ENCODE measurements around the gene STK33. TPM values are rescaled to one million over a fixed set of nuclear protein-coding genes. Genes with fewer than 3 reads are reported as not detected.

Gene STK33
- total and polyA plus RNA-seq, 4 experiments from 2014 or later, result not detected

GRCh38 chr11:8523396-8523795 lies 70.6 kb downstream of the STK33 start:
- Histone ChIP-seq H3K27me3 (ENCODE audit: insufficient read depth, low read length) (no peaks in the 10 kb centered on the region), H3K4me3 (ENCODE audit: low read length in 2 of 2) (no peak overlapping the region), H3K4me1 (ENCODE audit: insufficient read depth, low read length) (no peaks in the 10 kb centered on the region), H3K27ac (ENCODE audit: low read depth, low read length) (no peak overlapping the region), H3K36me3 (ENCODE audit: insufficient read depth, low read length) (no peaks in the 10 kb centered on the region), H3K9me3 (ENCODE audit: control insufficient read depth in 1 of 2, low read length in 2 of 2) (no peaks in the 10 kb centered on the region)
- H3K36me3 Mint-ChIP-seq, result no peaks in the 10 kb centered on the region
- no peak overlapping the region for H3K27ac Mint-ChIP-seq
- H3K9me3 Mint-ChIP-seq, result peaks cover 0 to 13% (median 5%) of the 10 kb centered on the region in 8 donors
- CTCF ChIA-PET (ENCODE audit: partially characterized antibody), result no interaction called here
- no peak for DNase-seq
- POLR2A ChIA-PET (ENCODE audit: partially characterized antibody), result no interaction called here
- intact Hi-C loops (cut with micrococcal nuclease), result no loop called here
- peaks cover 2 to 4% of the 10 kb centered on the region in 2 donors for H3K27me3 Mint-ChIP-seq
- no peaks in the 10 kb centered on the region for H3K4me1 Mint-ChIP-seq
- H3K4me3 Mint-ChIP-seq, result no peak overlapping the region

GRCh38 chr11:8512547-8512946 lies 81.5 kb downstream of the STK33 start:
- peaks cover 0 to 14% (median 8%) of the 10 kb centered on the region in 8 donors for H3K9me3 Mint-ChIP-seq
- no peak for DNase-seq
- no peaks in the 10 kb centered on the region for H3K9me3 ChIP-seq (ENCODE audit: control insufficient read depth in 1 of 2, low read length in 2 of 2)
- intact Hi-C loops (cut with micrococcal nuclease), result no loop called here
- POLR2A ChIA-PET (ENCODE audit: partially characterized antibody), result no interaction called here
- no peaks in the 10 kb centered on the region for H3K4me1 Mint-ChIP-seq
- H3K27ac Mint-ChIP-seq, result no peak overlapping the region
- no peaks in the 10 kb centered on the region for H3K4me1 ChIP-seq (ENCODE audit: insufficient read depth, low read length)
- CTCF ChIA-PET (ENCODE audit: partially characterized antibody), result no interaction called here
- H3K27ac ChIP-seq (ENCODE audit: low read depth, low read length), result no peak overlapping the region
- H3K4me3 ChIP-seq (ENCODE audit: low read length in 2 of 2), result no peak overlapping the region
- H3K36me3 ChIP-seq (ENCODE audit: insufficient read depth, low read length), result no peaks in the 10 kb centered on the region
- H3K36me3 Mint-ChIP-seq, result peaks cover 0 to 3% of the 10 kb centered on the region in 2 donors
- H3K4me3 Mint-ChIP-seq, result no peak overlapping the region
- H3K27me3 Mint-ChIP-seq, result peaks cover 10 to 11% of the 10 kb centered on the region in 2 donors
- no peaks in the 10 kb centered on the region for H3K27me3 ChIP-seq (ENCODE audit: insufficient read depth, low read length)

GRCh38 chr11:8503910-8504364 lies 90.1 kb downstream of the STK33 start:
- no peak overlapping the region for H3K27ac Mint-ChIP-seq
- Histone ChIP-seq H3K27me3 (ENCODE audit: insufficient read depth, low read length) (no peaks in the 10 kb centered on the region), H3K4me3 (ENCODE audit: low read length in 2 of 2) (no peak overlapping the region), H3K9me3 (ENCODE audit: control insufficient read depth in 1 of 2, low read length in 2 of 2) (no peaks in the 10 kb centered on the region), H3K36me3 (ENCODE audit: insufficient read depth, low read length) (no peaks in the 10 kb centered on the region), H3K4me1 (ENCODE audit: insufficient read depth, low read length) (no peaks in the 10 kb centered on the region), H3K27ac (ENCODE audit: low read depth, low read length) (no peak overlapping the region)
- peaks cover 0 to 1% of the 10 kb centered on the region in 2 donors for H3K27me3 Mint-ChIP-seq
- intact Hi-C loops (cut with micrococcal nuclease), result no loop called here
- POLR2A ChIA-PET (ENCODE audit: partially characterized antibody), result no interaction called here
- no peak overlapping the region for H3K4me3 Mint-ChIP-seq
- CTCF ChIA-PET (ENCODE audit: partially characterized antibody), result no interaction called here
- no peak for DNase-seq
- peaks cover 0 to 9% (median 0%) of the 10 kb centered on the region in 8 donors for H3K9me3 Mint-ChIP-seq
- no peaks in the 10 kb centered on the region for H3K4me1 Mint-ChIP-seq
- no peaks in the 10 kb centered on the region for H3K36me3 Mint-ChIP-seq

- ChIA-PET POLR2A (ENCODE audit: partially characterized antibody) (no interaction called here), CTCF (ENCODE audit: partially characterized antibody) (no interaction called here)
- H3K4me3 Mint-ChIP-seq, result no peak overlapping the region
- no peaks in the 10 kb centered on the region for H3K36me3 Mint-ChIP-seq
- Histone ChIP-seq H3K4me1 (ENCODE audit: insufficient read depth, low read length) (no peaks in the 10 kb centered on the region), H3K9me3 (ENCODE audit: control insufficient read depth in 1 of 2, low read length in 2 of 2) (no peaks in the 10 kb centered on the region), H3K27ac (ENCODE audit: low read depth, low read length) (no peak overlapping the region), H3K4me3 (ENCODE audit: low read length in 2 of 2) (no peak overlapping the region), H3K36me3 (ENCODE audit: insufficient read depth, low read length) (no peaks in the 10 kb centered on the region), H3K27me3 (ENCODE audit: insufficient read depth, low read length) (no peaks in the 10 kb centered on the region)
- no peaks in the 10 kb centered on the region for H3K27me3 Mint-ChIP-seq
- intact Hi-C loops (cut with micrococcal nuclease), result no loop called here
- H3K27ac Mint-ChIP-seq, result no peak overlapping the region
- no peaks in the 10 kb centered on the region for H3K4me1 Mint-ChIP-seq
- peaks cover 0 to 16% (median 9%) of the 10 kb centered on the region in 8 donors for H3K9me3 Mint-ChIP-seq
- no peak for DNase-seq
These were observed 92.2 kb downstream of the STK33 start for GRCh38 chr11:8501836-8502235.

- no peak overlapping the region for H3K27ac Mint-ChIP-seq
- no peaks in the 10 kb centered on the region for H3K36me3 ChIP-seq (ENCODE audit: insufficient read depth, low read length)
- no peaks in the 10 kb centered on the region for H3K4me1 ChIP-seq (ENCODE audit: insufficient read depth, low read length)
- intact Hi-C loops (cut with micrococcal nuclease), result no loop called here
- POLR2A ChIA-PET (ENCODE audit: partially characterized antibody), result no interaction called here
- H3K4me3 Mint-ChIP-seq, result no peak overlapping the region
- DNase-seq, result no peak
- no peak overlapping the region for H3K27ac ChIP-seq (ENCODE audit: low read depth, low read length)
- no peak overlapping the region for H3K4me3 ChIP-seq (ENCODE audit: low read length in 2 of 2)
- no peaks in the 10 kb centered on the region for H3K4me1 Mint-ChIP-seq
- H3K36me3 Mint-ChIP-seq, result no peaks in the 10 kb centered on the region
- H3K27me3 ChIP-seq (ENCODE audit: insufficient read depth, low read length), result no peaks in the 10 kb centered on the region
- H3K9me3 ChIP-seq (ENCODE audit: control insufficient read depth in 1 of 2, low read length in 2 of 2), result no peaks in the 10 kb centered on the region
- CTCF ChIA-PET (ENCODE audit: partially characterized antibody), result no interaction called here
- H3K9me3 Mint-ChIP-seq, result peaks cover 0 to 5% (median 2%) of the 10 kb centered on the region in 8 donors
- H3K27me3 Mint-ChIP-seq, result peaks cover 3 to 8% of the 10 kb centered on the region in 2 donors
These were observed 105.6 kb downstream of the STK33 start for GRCh38 chr11:8488395-8488794.

GRCh38 chr11:8487261-8487660 lies 106.8 kb downstream of the STK33 start:
- no peaks in the 10 kb centered on the region for H3K9me3 ChIP-seq (ENCODE audit: control insufficient read depth in 1 of 2, low read length in 2 of 2)
- ChIA-PET POLR2A (ENCODE audit: partially characterized antibody) (no interaction called here), CTCF (ENCODE audit: partially characterized antibody) (no interaction called here)
- Mint-ChIP-seq H3K9me3 (peaks cover 0 to 3% (median 0%) of the 10 kb centered on the region in 8 donors), H3K4me1 (no peaks in the 10 kb centered on the region), H3K4me3 (no peak overlapping the region), H3K36me3 (no peaks in the 10 kb centered on the region), H3K27me3 (peaks cover 3 to 7% of the 10 kb centered on the region in 2 donors), H3K27ac (no peak overlapping the region)
- no peak for DNase-seq
- H3K4me1 ChIP-seq (ENCODE audit: insufficient read depth, low read length), result no peaks in the 10 kb centered on the region
- H3K4me3 ChIP-seq (ENCODE audit: low read length in 2 of 2), result no peak overlapping the region
- no peaks in the 10 kb centered on the region for H3K36me3 ChIP-seq (ENCODE audit: insufficient read depth, low read length)
- no peak overlapping the region for H3K27ac ChIP-seq (ENCODE audit: low read depth, low read length)
- intact Hi-C loops (cut with micrococcal nuclease), result no loop called here
- no peaks in the 10 kb centered on the region for H3K27me3 ChIP-seq (ENCODE audit: insufficient read depth, low read length)

- intact Hi-C loops (cut with micrococcal nuclease), result no loop called here
- no peak for DNase-seq
- Histone ChIP-seq H3K36me3 (ENCODE audit: insufficient read depth, low read length) (no peaks in the 10 kb centered on the region), H3K9me3 (ENCODE audit: control insufficient read depth in 1 of 2, low read length in 2 of 2) (no peaks in the 10 kb centered on the region), H3K4me1 (ENCODE audit: insufficient read depth, low read length) (no peaks in the 10 kb centered on the region), H3K27me3 (ENCODE audit: insufficient read depth, low read length) (no peaks in the 10 kb centered on the region), H3K27ac (ENCODE audit: low read depth, low read length) (no peak overlapping the region), H3K4me3 (ENCODE audit: low read length in 2 of 2) (no peak overlapping the region)
- Mint-ChIP-seq H3K9me3 (peaks cover 0 to 1% (median 0%) of the 10 kb centered on the region in 8 donors), H3K27ac (no peak overlapping the region), H3K27me3 (peaks cover 0 to 3% of the 10 kb centered on the region in 2 donors), H3K4me3 (no peak overlapping the region), H3K4me1 (no peaks in the 10 kb centered on the region), H3K36me3 (no peaks in the 10 kb centered on the region)
- CTCF ChIA-PET (ENCODE audit: partially characterized antibody), result no interaction called here
- POLR2A ChIA-PET (ENCODE audit: partially characterized antibody), result no interaction called here
These were observed 109.8 kb downstream of the STK33 start for GRCh38 chr11:8484251-8484650.

- no peaks in the 10 kb centered on the region for H3K9me3 Mint-ChIP-seq
- no peaks in the 10 kb centered on the region for H3K4me1 Mint-ChIP-seq
- no peak overlapping the region for H3K4me3 Mint-ChIP-seq
- POLR2A ChIA-PET (ENCODE audit: partially characterized antibody), result no interaction called here
- no peak for DNase-seq
- Histone ChIP-seq H3K36me3 (ENCODE audit: insufficient read depth, low read length) (no peaks in the 10 kb centered on the region), H3K27me3 (ENCODE audit: insufficient read depth, low read length) (no peaks in the 10 kb centered on the region), H3K4me1 (ENCODE audit: insufficient read depth, low read length) (no peaks in the 10 kb centered on the region), H3K9me3 (ENCODE audit: control insufficient read depth in 1 of 2, low read length in 2 of 2) (no peaks in the 10 kb centered on the region), H3K27ac (ENCODE audit: low read depth, low read length) (no peak overlapping the region), H3K4me3 (ENCODE audit: low read length in 2 of 2) (no peak overlapping the region)
- CTCF ChIA-PET (ENCODE audit: partially characterized antibody), result no interaction called here
- intact Hi-C loops (cut with micrococcal nuclease), result no loop called here
- peaks cover 3% of the 10 kb centered on the region in 2 donors for H3K27me3 Mint-ChIP-seq
- no peaks in the 10 kb centered on the region for H3K36me3 Mint-ChIP-seq
- H3K27ac Mint-ChIP-seq, result no peak overlapping the region
These were observed 113.2 kb downstream of the STK33 start for GRCh38 chr11:8480858-8481257.
